ENCODE data around the gene MLST8. TPM values are rescaled to one million over a fixed set of nuclear protein-coding genes. Genes with fewer than 3 reads are reported as not detected.

Gene MLST8
- total RNA-seq, 1 experiment from 2014 or later, result 58.7 TPM

GRCh38 chr16:2184962-2185361 lies 20.3 kb upstream of the MLST8 start:
- H4K20me1 ChIP-seq (ENCODE audit: insufficient read depth), result no peaks in the 10 kb centered on the region
- no peak for TF ChIP-seq JUND (IDR thresholded peaks at IDR 0.05)
- ATAC-seq (no peak), DNase-seq (ENCODE audit: low read depth, low spot score) (no peak)
- no peaks in the 10 kb centered on the region for H3K9me3 ChIP-seq (ENCODE audit: control insufficient read depth in 1 of 2, insufficient read depth in 1 of 2, low read depth in 1 of 2, low read length in 2 of 2)
- H3K27me3 ChIP-seq (ENCODE audit: insufficient read depth, low read length), result no peaks in the 10 kb centered on the region
- H3K27ac ChIP-seq (ENCODE audit: low read depth, low read length), result no peak overlapping the region
- no peaks in the 10 kb centered on the region for H3K4me1 ChIP-seq (ENCODE audit: control insufficient read depth in 1 of 2, insufficient read depth in 2 of 2, low read length in 2 of 2)
- BruUV-seq (replicated peaks), result no TSS peak
- no peaks in the 10 kb centered on the region for H3K36me3 ChIP-seq (ENCODE audit: control insufficient read depth in 1 of 2, insufficient read depth in 2 of 2, low read length in 2 of 2)
- no peaks in the 10 kb centered on the region for H3K79me2 ChIP-seq (ENCODE audit: insufficient read depth, low read length)
- no peak overlapping the region for H3K4me2 ChIP-seq (ENCODE audit: low read length)
- ChIA-PET CTCF (no interaction called here), POLR2A (no interaction called here), RAD21 (ENCODE audit: low non-redundant PET in 1 of 2, low total read pairs in 2 of 2, uncharacterized antibody in 2 of 2, unreplicated experiment in 2 of 2) (no interaction called here)
- no peak overlapping the region for H2AFZ ChIP-seq (ENCODE audit: low read depth, low read length, poor library complexity, severe bottlenecking)
- H3K9ac ChIP-seq (ENCODE audit: low read length), result no peak overlapping the region
- H3K9me2 ChIP-seq (ENCODE audit: insufficient read depth), result no peaks in the 10 kb centered on the region
- intact Hi-C loops (cut with micrococcal nuclease), result no loop called here
- H3K4me3 ChIP-seq (replicated peaks in 1 of 2; ENCODE audit: low read depth in 1 of 2, low read length in 2 of 2), result no peak overlapping the region

GRCh38 chr16:2186064-2186463 lies 19.2 kb upstream of the MLST8 start:
- ChIA-PET RAD21 (ENCODE audit: low non-redundant PET in 1 of 2, low total read pairs in 2 of 2, uncharacterized antibody in 2 of 2, unreplicated experiment in 2 of 2) (no interaction called here), POLR2A (no interaction called here), CTCF (no interaction called here)
- Histone ChIP-seq H3K27ac (ENCODE audit: low read depth, low read length) (no peak overlapping the region), H3K4me3 (replicated peaks in 1 of 2; ENCODE audit: low read depth in 1 of 2, low read length in 2 of 2) (no peak overlapping the region), H3K9me2 (ENCODE audit: insufficient read depth) (no peaks in the 10 kb centered on the region), H3K79me2 (ENCODE audit: insufficient read depth, low read length) (no peaks in the 10 kb centered on the region), H3K4me1 (ENCODE audit: control insufficient read depth in 1 of 2, insufficient read depth in 2 of 2, low read length in 2 of 2) (no peaks in the 10 kb centered on the region), H3K9me3 (ENCODE audit: control insufficient read depth in 1 of 2, insufficient read depth in 1 of 2, low read depth in 1 of 2, low read length in 2 of 2) (no peaks in the 10 kb centered on the region), H4K20me1 (ENCODE audit: insufficient read depth) (no peaks in the 10 kb centered on the region), H2AFZ (ENCODE audit: low read depth, low read length, poor library complexity, severe bottlenecking) (no peak overlapping the region), H3K27me3 (ENCODE audit: insufficient read depth, low read length) (no peaks in the 10 kb centered on the region), H3K36me3 (ENCODE audit: control insufficient read depth in 1 of 2, insufficient read depth in 2 of 2, low read length in 2 of 2) (no peaks in the 10 kb centered on the region), H3K9ac (ENCODE audit: low read length) (no peak overlapping the region), H3K4me2 (ENCODE audit: low read length) (no peak overlapping the region)
- no peak for TF ChIP-seq CBX3 (IDR thresholded peaks at IDR 0.05; ENCODE audit: low read depth)
- no peak for TF ChIP-seq FOSL1 (IDR thresholded peaks at IDR 0.05; ENCODE audit: low read depth)
- no peak for TF ChIP-seq CEBPB (IDR thresholded peaks at IDR 0.05; ENCODE audit: low read depth)
- TF ChIP-seq MAX (IDR thresholded peaks at IDR 0.05), result no peak
- no peak for TF ChIP-seq POLR2A (IDR thresholded peaks at IDR 0.05; ENCODE audit: borderline replicate concordance, extremely low read depth, insufficient read depth, insufficient read length)
- TF ChIP-seq ELF1 (IDR thresholded peaks at IDR 0.05; ENCODE audit: borderline replicate concordance, low read depth), result no peak
- TF ChIP-seq JUND (IDR thresholded peaks at IDR 0.05), result no peak
- no peak for TF ChIP-seq REST (IDR thresholded peaks at IDR 0.05; ENCODE audit: low read depth)
- TF ChIP-seq ZFX (IDR thresholded peaks at IDR 0.05), result no peak
- no peak for TF ChIP-seq RAD21 (IDR thresholded peaks at IDR 0.05; ENCODE audit: low read depth)
- no peak for TF ChIP-seq SRF (IDR thresholded peaks at IDR 0.05; ENCODE audit: low read depth)
- TF ChIP-seq ZNF274 (IDR thresholded peaks at IDR 0.05; ENCODE audit: low read depth, low read length), result no peak
- TF ChIP-seq EGR1 (IDR thresholded peaks at IDR 0.05; ENCODE audit: low read depth), result no peak
- intact Hi-C loops (cut with micrococcal nuclease), result no loop called here
- DNase-seq (ENCODE audit: low read depth, low spot score) (no peak), ATAC-seq (no peak)
- BruUV-seq (replicated peaks), result no TSS peak
